GM23248 (cell line): ENCODE data around the gene SMYD3.

Source experiments
- EZH2 ChIP-seq: fragments of 200-600 bp; sonication (generic); IDR thresholded peaks from 2 replicates; pipeline ENCODE4 v1.6.1; 2018; ENCODE audit warnings: antibody characterized with exemption, mild to moderate bottlenecking; ENCODE audit not compliant: insufficient read depth, poor library complexity, severe bottlenecking
- EZH2phosphoT487 ChIP-seq: fragments of 200-600 bp; sonication (generic); IDR thresholded peaks from 2 replicates; pipeline ENCODE4 v1.6.1; 2018; ENCODE audit warnings: antibody characterized with exemption, moderate library complexity, mild to moderate bottlenecking, low read depth; ENCODE audit not compliant: insufficient read depth

- no peak for TF ChIP-seq EZH2
- TF ChIP-seq EZH2phosphoT487: no peak
Measured at GRCh38 chr1:245788886-245789285, 718.2 kb downstream of the SMYD3 start.
